Ishikawa (cell line): Measurements from ENCODE around the gene POLR3A.

ENCODE experiments used
- CREB1 ChIP-seq: IDR thresholded peaks from 2 replicates; pipeline ENCODE4 v1.6.1; 2012; ENCODE audit warnings: low read depth
- EP300 ChIP-seq: IDR thresholded peaks from 2 replicates; pipeline ENCODE4 v1.6.1; 2012; ENCODE audit warnings: borderline replicate concordance
- FOXM1 ChIP-seq: IDR thresholded peaks from 2 replicates; pipeline ENCODE4 v1.6.1; 2012; ENCODE audit warnings: low read depth, borderline replicate concordance
- MAX ChIP-seq: IDR thresholded peaks from 2 replicates; pipeline ENCODE4 v1.6.1; 2012
- RAD21 ChIP-seq: IDR thresholded peaks from 2 replicates; pipeline ENCODE4 v1.6.1; 2012; ENCODE audit warnings: low read depth
- REST ChIP-seq: IDR thresholded peaks from 2 replicates; pipeline ENCODE4 v1.6.1; 2012; ENCODE audit warnings: low read depth, mild to moderate bottlenecking
- TAF1 ChIP-seq: IDR thresholded peaks from 2 replicates; pipeline ENCODE4 v1.6.1; 2012; ENCODE audit warnings: low read depth, mild to moderate bottlenecking
- TEAD4 ChIP-seq: IDR thresholded peaks from 2 replicates; pipeline ENCODE4 v1.6.1; 2012

- TF ChIP-seq EP300 (no peak), RAD21 (no peak), TAF1 (no peak), REST (no peak), FOXM1 (no peak), CREB1 (no peak), TEAD4 (no peak), MAX (no peak)
These were observed 108.8 kb downstream of the POLR3A start for GRCh38 chr10:77920495-77920894.
